Measurements from ENCODE around the gene BACE2. TPM values are rescaled to one million over a fixed set of nuclear protein-coding genes. Genes with fewer than 3 reads are reported as not detected.

The BACE2 gene
- polyA plus RNA-seq, 1 donor from 2014 or later, result 0.32 TPM

- Histone ChIP-seq H3K9me2 (ENCODE audit: insufficient read depth, low read length) (no peaks in the 10 kb centered on the region), H3K36me3 (ENCODE audit: insufficient read depth, low read length) (no peaks in the 10 kb centered on the region), H4K20me1 (ENCODE audit: insufficient read depth) (no peaks in the 10 kb centered on the region), H2AFZ (ENCODE audit: low read depth, low read length) (no peak overlapping the region), H3K9me3 (ENCODE audit: low read length) (no peaks in the 10 kb centered on the region), H3K4me2 (ENCODE audit: low read length) (no peak overlapping the region), H3K27me3 (ENCODE audit: insufficient read depth, low read depth, low read length) (peaks cover 34% of the 10 kb centered on the region), H3F3A (ENCODE audit: insufficient read depth, low read length, poor library complexity, severe bottlenecking) (no peaks in the 10 kb centered on the region), H3K9ac (ENCODE audit: low read length) (no peak overlapping the region), H3K27ac (ENCODE audit: low read length) (no peak overlapping the region), H3K79me2 (replicated peaks; ENCODE audit: insufficient read depth, low read length) (no peaks in the 10 kb centered on the region), H3K4me3 (ENCODE audit: low read length) (no peak overlapping the region)
- TF ChIP-seq EP300 (conservative IDR thresholded peaks at IDR 0.05; ENCODE audit: poor library complexity, severe bottlenecking) (no peak), REST (IDR thresholded peaks at IDR 0.05; ENCODE audit: borderline replicate concordance) (no peak), CTCF (IDR thresholded peaks at IDR 0.05; ENCODE audit: poor library complexity, severe bottlenecking) (no peak), MXI1 (conservative IDR thresholded peaks at IDR 0.05; ENCODE audit: poor library complexity, severe bottlenecking) (no peak), TAF1 (IDR thresholded peaks at IDR 0.05; ENCODE audit: low read depth) (no peak), SMC3 (conservative IDR thresholded peaks at IDR 0.05; ENCODE audit: poor library complexity) (no peak), POLR2AphosphoS5 (IDR thresholded peaks at IDR 0.05) (no peak), EZH2 (IDR thresholded peaks at IDR 0.05; ENCODE audit: borderline replicate concordance, insufficient read depth, low read length, poor library complexity, severe bottlenecking) (no peak), RAD21 (conservative IDR thresholded peaks at IDR 0.05) (no peak)
Measured at GRCh38 chr21:41318218-41318617, 150.3 kb downstream of the BACE2 start.

GRCh38 chr21:41319273-41319672 lies 151.3 kb downstream of the BACE2 start:
- H3K9me3 ChIP-seq (ENCODE audit: low read length), result no peaks in the 10 kb centered on the region
- H3K79me2 ChIP-seq (replicated peaks; ENCODE audit: insufficient read depth, low read length), result no peaks in the 10 kb centered on the region
- H3F3A ChIP-seq (ENCODE audit: insufficient read depth, low read length, poor library complexity, severe bottlenecking), result no peaks in the 10 kb centered on the region
- H3K36me3 ChIP-seq (ENCODE audit: insufficient read depth, low read length), result no peaks in the 10 kb centered on the region
- H3K9me2 ChIP-seq (ENCODE audit: insufficient read depth, low read length), result no peaks in the 10 kb centered on the region
- TF ChIP-seq EP300 (conservative IDR thresholded peaks at IDR 0.05; ENCODE audit: poor library complexity, severe bottlenecking), result no peak
- no peak for TF ChIP-seq TAF1 (IDR thresholded peaks at IDR 0.05; ENCODE audit: low read depth)
- TF ChIP-seq EZH2 (IDR thresholded peaks at IDR 0.05; ENCODE audit: borderline replicate concordance, insufficient read depth, low read length, poor library complexity, severe bottlenecking), result no peak
- TF ChIP-seq RAD21 (conservative IDR thresholded peaks at IDR 0.05), result no peak
- no peak for TF ChIP-seq CTCF (IDR thresholded peaks at IDR 0.05; ENCODE audit: poor library complexity, severe bottlenecking)
- TF ChIP-seq REST (IDR thresholded peaks at IDR 0.05; ENCODE audit: borderline replicate concordance), result no peak
- TF ChIP-seq POLR2AphosphoS5 (IDR thresholded peaks at IDR 0.05), result no peak
- no peak for TF ChIP-seq SMC3 (conservative IDR thresholded peaks at IDR 0.05; ENCODE audit: poor library complexity)
- no peak for TF ChIP-seq MXI1 (conservative IDR thresholded peaks at IDR 0.05; ENCODE audit: poor library complexity, severe bottlenecking)
- H3K4me2 ChIP-seq (ENCODE audit: low read length), result no peak overlapping the region
- H3K4me3 ChIP-seq (ENCODE audit: low read length), result no peak overlapping the region
- no peaks in the 10 kb centered on the region for H4K20me1 ChIP-seq (ENCODE audit: insufficient read depth)
- no peak overlapping the region for H3K27ac ChIP-seq (ENCODE audit: low read length)
- peaks cover 34% of the 10 kb centered on the region for H3K27me3 ChIP-seq (ENCODE audit: insufficient read depth, low read depth, low read length)
- no peak overlapping the region for H2AFZ ChIP-seq (ENCODE audit: low read depth, low read length)
- no peak overlapping the region for H3K9ac ChIP-seq (ENCODE audit: low read length)
